Gastrocnemius medialis (tissue), 4 donors: ENCODE data around the gene UMODL1.

Experiments used
- CTCF ChIP-seq, 5 experiments: fragments of 450-650 bp in 3 of 5; fragments of 200-600 bp in 2 of 5; sonication (generic) in 2 of 5; IDR thresholded peaks in 4 of 5; conservative IDR thresholded peaks in 1 of 5; 1 replicate in 4 of 5; 2 replicates in 1 of 5; pipeline ENCODE4 v1.5.1; 2016 to 2019; ENCODE audit warnings: antibody characterized with exemption in 5 of 5, mild to moderate bottlenecking in 3 of 5, moderate library complexity in 3 of 5
- POLR2A ChIP-seq, 2 donors: fragments of 450-650 bp; IDR thresholded peaks; one replicate each; pipeline ENCODE4 v1.6.1; 2017; ENCODE audit warnings: antibody characterized with exemption in 2 of 2, mild to moderate bottlenecking in 2 of 2, moderate library complexity in 2 of 2

- TF ChIP-seq CTCF (IDR thresholded peaks at IDR 0.05 in 4 of 5, conservative IDR thresholded peaks at IDR 0.05 in 1 of 5): no peak
- TF ChIP-seq POLR2A (IDR thresholded peaks at IDR 0.05): no peak
Observed at GRCh38 chr21:42122398-42122797, 51.3 kb downstream of the UMODL1 start.
